GM18867 (cell line): ENCODE results near the gene ERH.
"Not testable (repeated sequence)": the region's sequence is repeated elsewhere in the genome, so short reads cannot be mapped to it uniquely, and the experiment has no call there.

Source experiments
- ATAC-seq: cut with Tn5 transposase; IDR thresholded peaks from one replicate; pipeline ENCODE4 v1.9.1; 2021; ENCODE audit warnings: mild to moderate bottlenecking, moderate library complexity; ENCODE audit not compliant: unreplicated experiment

Gene ERH

DNA sequence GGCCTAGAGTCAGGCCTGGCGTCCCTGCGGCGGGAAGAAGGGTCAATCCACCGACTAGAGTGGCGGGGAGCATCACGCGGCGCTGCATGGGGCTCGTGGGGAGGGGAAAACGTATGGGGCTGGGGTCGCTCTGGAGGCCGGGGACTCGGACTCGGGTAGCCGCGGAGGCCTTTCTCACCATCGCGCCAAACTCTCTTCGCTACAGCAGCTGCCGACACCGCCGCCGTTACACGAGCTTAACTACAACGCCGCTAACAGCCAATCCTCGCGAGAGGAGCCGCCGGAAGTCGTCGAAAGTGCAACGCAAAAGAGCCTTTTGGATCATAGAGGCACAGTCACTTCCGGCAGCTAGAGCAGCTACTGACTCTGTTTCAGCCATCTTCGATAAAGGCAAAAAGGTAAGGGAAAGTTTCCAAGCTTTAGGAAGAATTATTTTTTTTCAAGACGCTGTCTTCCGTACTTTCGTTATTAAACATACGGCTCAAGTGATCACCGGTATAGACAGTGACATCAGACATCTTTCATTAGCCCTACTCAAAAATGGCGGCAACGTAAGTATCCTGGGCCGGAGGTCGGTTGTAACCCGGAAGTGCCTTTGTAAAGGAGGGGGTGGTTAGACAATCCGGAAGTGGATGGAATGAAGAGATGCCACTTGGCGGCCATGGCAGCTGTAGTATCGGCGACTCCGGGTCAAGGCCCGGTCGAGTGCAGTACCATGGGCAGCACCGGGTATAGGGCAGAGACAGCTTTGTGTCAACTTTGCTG lies at the start of gene ERH, which contains the start of gene SLC39A9:
ERH (minus strand) TSS at position 247 of the 765 bp plus-strand sequence; CDS start at position 181, 66 bp downstream.
SLC39A9 (plus strand) TSS at position 640 of the 765 bp plus-strand sequence. CDS start 678 bp downstream, outside the sequence.
- ATAC-seq, result peak; percentile 84

DNA sequence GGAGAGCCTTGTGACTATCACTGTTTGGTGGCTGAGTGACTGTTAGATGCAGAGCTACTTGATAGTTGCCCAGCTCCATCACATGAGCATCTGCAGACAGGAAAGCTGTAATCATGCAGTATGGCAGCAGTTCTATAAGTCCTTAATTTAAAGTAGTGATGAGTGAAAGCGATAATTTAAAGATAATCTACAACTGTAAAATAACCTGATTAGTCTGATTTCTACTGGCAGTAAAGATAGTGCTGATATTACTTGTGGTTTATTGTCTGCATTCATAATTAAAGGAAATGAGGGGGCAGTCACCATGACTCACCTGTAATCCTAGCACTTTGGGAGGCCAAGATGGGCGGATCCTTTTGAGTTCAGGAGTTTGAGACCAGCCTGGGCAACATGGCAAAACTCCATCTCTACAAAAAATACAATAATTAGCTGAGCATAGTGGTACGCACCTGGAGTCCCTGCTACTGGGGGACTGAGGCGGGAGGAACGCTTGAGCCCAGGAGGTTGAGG lies 45.3 kb upstream of the ERH start:
- ATAC-seq, result no peak

DNA sequence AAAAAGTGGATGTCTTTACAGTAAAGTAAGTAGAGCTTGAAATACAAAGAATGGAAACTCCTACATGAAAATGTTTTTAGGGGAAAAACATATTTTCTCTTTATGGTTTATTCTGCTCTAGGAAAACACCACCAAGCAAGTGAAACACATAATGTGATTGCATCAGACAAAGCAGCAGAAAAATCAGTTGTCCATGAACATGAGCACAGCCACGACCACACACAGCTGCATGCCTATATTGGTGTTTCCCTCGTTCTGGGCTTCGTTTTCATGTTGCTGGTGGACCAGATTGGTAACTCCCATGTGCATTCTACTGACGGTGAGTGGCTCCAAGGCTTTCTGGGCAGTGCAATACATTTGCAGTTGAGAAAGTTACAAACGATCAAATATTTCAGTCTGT lies 43.8 kb upstream of the ERH start:
- ATAC-seq, result no peak

DNA sequence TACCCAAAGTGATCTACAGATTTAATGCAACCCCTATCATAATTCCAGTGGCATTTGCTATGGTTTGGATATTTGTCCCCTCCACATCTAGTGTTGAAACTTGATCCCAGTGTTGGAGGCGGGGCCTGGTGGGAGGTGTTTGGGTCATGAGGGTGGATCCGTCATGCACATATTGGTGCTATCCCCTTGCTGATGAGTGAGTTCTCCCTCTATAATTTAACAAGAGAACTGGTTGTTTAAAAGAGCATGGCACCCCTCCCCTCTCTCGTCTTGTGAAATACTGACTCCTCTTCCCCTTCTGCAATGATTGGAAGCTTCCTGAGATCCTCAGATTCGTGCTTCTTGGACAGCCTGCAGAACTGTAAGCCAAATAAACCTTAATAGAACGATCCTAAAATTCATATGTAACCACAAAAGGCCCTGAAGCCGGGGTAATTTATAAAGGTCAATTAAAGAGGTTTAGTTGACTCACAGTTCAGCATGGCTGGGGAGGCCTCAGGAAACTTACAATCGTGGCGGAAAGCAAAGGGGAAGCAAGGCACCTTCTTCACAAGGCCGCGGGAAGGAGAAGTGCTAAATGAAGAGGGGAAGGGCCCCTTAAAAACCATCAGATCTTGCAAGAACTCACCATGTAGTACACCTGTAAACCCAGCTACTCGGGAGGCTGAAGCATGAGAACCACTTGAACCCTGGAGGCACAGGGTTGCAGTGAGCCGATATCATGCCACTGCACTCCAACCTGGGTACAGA lies 41.6 kb upstream of the ERH start:
- ATAC-seq, result no peak

DNA sequence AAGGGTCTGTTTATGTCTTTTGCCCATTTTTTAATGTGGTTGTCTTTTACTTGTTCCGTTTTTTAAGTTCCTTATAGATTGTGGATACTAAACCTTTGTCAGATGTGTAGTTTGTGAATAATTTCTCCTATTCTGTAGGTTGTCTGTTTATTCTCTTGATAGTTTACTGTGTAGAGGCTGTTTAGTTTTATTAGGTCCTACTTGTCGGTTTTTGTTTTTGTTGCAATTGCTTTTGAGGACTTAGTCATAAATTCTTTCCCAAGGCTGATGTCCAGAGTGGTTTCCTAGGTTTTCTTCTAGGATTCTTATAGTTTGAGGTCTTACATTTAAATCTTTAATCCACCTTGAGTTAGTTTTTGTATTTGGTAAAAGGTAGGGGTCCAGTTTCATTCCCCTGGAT lies 34.3 kb upstream of the ERH start:
- no peak for ATAC-seq

DNA sequence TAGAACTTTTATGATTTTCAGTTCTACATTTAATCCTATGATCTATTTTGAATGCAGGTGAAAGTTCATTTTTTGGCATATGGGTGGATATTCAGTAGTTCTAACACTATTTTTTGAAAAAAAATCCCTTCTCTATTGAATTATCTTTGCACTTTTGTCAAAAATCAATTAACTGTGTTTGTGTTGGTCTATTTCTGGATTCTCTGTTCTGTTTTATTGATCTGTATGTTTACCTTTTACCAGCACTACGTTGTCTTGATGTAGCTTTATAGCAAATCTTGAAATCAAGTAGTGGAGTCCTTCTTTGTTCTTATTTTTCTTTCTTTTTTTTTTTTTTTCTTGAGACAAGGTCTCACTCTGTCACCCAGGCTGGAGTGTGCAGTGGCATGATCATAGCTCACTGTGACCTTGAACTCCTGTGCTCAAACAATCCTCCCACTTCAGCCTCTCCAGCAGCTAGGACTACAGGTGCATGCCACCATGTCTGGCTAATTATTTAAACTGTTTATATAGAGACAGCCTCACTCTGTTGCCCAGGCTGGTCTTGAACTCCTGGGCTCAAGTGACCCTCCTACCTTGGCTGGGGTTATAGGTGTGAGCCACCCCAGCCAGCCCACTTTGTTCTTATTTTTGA lies 32.3 kb upstream of the ERH start:
- no peak for ATAC-seq

DNA sequence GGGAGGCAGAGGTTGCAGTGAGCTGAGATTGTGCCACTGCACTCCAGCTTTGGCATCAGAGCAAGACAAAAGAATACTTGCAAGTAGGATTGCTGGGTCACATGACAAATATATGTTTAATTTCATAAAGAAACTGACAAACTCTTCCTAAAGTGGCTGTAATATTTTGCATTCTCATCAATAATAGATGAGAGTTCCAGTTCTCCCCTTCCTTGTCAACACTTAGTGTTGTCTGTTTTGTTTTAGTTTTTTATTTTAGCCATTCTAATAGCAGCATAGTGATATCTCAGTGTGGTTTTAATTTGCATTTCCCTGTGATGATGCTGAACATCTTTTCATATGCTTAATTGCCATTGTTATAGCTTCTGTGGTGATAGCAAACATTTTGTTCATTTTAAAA lies 31.5 kb upstream of the ERH start:
- no peak for ATAC-seq

DNA sequence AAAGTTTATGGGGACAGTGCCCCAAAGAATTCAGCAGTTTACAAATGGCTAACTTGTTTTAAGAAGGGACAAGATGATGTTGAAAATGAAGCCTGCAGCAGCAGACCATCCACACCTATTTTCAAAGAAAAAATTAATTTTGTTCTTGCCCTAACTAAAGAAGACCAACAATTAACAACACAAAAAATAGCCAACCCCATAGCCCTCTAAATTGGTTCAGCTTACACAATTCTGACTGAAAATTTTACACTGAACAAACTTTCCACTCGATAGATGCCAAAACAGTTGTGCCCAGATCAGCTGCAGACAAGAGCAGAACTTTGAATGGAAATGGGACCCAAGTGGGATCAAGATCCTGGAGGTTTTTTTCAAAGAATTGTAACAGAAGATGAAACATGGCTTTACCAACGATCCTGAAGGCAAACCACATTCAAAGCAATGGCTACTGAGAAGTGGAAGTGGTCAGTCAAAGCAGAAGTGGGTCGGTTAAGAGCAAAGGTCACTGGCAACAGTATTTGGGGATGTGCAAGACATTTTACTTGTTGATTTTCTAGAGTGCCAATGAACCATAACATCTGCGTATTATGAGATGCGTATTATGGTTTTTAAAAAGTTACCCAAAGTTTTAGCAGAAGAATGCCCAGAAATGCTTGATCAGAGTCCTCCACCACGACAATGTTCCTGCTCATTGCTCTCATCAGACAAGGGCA lies 30.3 kb upstream of the ERH start:
- ATAC-seq, result peak; percentile 75

DNA sequence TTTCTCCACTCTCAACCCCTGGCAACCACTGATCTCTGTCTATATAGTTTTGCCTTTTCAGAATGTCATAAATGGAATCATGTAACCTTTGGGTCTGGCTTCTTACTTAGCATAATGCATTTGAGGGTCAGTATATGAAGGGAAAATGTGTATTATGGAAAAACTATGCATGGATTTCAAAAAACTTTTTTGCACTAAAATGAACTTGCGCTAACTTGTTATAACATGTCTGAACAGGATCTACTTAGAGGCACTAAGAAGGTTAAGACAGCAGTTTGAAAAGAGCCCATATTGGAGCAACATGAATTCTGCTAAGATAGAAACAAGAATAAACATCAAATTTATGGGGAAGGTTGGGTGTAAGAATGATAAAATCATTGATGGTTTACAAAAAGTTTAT lies 29.5 kb upstream of the ERH start:
- no peak for ATAC-seq

DNA sequence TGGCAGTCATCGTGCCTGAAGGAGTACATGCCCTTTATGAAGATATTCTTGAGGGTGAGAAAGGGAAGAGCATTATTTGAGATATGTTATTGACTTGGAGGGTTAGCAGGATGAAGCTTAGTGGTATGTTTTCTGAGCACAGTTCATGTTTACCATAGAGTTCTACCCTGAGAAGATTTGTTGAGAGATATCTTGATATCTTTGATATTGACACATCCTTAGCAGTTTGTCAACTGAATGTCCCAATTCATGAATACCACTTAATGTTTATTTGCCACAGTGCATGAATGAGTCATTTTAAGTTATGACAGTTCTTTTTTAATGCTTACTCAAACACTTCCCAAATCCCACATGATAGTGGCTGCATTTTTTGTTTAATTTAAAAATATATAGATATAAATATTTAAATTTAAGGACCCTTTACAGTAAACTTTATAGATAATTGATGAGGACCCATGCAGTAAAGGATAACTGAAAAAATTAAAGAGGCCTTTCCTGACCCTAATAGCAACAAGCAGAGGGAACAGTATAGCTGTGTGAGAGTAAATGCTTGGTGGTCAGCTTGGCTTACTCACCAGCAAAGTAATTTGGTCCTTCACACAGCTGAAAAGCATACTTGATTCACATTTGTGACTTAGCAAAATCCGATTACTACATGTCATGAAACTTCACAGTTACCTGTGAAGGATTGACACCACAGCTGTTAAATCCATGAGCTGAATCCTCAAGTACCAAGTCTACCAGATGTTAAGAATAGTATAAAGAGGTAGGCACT lies 26.2 kb upstream of the ERH start:
- no peak for ATAC-seq

DNA sequence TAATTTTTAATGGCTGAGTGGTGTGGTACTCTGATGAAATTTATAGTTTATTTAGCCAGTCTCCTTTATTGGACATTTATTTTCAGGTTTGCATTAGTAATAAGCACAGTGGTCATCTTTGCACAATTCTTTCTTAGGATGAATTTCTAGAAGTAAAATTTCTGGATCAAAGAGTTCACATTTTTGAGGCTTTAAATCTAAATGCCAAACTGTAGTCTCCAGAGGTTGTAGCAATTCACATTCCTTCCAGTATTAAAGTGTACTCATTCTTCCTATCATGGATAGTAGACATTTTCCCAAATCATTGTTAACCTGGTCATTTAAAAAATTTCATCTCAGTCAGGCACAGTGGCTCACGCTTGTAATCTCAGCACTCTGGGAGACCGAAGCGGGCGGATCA lies 25.2 kb upstream of the ERH start:
- no peak for ATAC-seq

DNA sequence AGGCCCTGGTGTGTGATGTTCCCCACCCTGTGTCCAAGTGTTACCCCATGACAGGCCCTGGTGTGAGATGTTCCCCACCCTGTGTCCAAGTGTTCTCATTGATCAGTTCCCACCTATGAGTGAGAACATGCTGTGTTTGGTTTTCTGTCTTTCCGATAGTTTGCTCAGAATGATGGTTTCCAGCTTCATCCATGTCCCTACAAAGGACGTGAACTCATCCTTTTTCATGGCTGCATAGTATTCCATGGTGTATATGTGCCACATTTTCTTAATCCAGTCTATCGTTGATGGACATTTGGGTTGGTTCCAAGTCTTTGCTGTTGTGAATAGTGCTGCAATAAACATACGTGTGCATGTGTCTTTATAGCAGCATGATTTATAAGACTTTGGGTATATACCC lies 18.0 kb upstream of the ERH start:
- not testable (repeated sequence) for ATAC-seq

DNA sequence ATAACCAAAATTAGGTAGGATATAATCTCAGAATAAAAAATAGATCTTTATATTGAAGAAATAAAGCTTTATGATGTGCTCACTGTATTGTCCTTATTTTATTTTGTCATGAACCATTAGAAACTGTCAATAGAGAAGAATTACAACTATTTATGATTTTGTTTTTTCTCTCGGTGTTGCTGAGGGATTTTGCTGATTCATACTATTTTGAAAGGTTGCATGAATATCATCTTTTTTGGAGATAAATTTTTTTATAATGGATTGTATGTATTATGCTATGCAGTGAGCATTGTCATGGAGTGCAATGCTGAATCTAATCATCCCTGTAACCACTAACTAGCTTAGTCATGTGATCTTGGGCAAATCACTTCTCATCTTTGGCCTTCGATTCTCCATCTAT lies 15.4 kb upstream of the ERH start:
- no peak for ATAC-seq

DNA sequence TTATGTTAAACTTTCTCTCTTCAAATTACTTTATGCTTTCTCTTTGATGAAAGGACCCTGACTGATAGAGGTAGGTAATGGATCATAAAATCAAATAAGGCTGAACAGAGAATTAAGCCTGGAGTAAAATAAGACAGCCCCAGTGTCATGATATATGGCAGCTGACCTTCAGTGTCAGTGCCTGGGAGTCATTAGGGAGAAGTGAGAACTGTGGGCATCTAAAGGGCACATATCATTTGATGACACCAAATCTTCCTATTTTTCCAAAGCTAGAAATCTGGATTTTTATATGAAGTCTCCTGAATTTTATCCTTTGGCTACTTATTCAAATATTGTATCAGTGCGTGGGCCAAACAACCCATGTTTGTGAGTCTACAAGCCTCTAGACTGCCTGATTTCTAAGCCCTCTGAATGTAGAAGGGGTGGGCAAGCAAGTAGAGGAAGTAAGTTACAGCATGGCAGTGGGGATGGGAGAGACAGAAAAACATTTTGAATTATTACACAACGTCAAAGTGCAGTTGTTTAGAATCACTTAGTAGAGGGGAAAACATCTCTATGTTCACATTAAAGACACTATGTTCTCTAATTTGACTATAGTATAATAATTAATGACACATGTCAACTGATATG lies 10.3 kb upstream of the ERH start:
- no peak for ATAC-seq

DNA sequence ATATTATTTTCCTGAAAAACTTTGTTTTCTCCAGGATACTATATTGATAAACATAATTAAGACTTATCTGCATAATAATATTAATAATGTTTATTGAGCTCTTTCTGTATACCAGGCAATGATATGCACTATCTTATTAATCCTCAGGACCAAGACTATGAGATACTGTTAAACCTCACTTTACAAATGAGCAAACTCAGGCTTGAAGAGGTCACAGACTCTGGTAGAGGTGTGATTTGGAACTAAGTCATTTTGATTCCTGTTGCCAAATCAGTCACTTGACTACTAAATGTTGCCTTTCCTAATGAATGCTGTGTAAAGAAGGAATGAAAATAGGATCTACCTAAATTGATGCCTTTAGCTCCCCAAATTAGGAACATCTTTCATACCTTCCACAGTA lies 7.7 kb upstream of the ERH start:
- no peak for ATAC-seq

DNA sequence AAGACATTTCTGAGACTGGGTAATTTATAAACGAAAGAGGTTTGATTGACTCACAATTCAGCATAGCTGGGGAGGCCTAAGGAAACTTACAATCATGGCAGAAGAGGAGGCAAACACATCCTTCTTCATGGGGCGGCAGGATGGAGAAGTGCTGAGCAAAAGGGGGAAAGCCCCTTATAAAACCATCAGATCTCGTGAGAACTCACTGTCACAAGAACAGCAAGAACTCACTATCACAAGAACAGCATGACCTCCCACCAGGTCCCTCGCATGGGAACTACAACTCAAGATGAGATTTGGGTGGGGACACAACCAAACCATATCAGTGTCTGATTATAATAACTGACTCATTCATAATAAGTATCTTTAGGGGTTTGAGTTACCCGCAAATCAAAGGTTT lies 6.8 kb upstream of the ERH start:
- ATAC-seq, result no peak

DNA sequence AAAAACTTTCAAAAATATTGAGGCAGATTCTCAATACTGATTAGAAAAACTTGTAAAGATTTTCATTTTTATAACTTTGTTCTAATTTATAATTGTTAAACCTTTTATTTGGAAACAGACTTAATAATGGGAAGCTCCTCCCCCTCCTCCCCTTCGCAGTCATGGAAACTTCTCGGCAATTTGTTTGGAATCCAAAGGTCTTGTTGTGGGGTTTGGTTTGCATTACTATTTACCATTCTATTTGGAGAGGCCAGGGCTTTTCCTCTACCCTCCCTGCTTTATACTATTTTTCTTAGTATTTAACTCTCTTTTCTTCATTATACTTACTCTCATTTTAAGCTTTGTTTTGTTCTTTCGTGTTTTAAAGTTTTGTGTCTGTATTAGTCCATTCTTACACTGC lies 6.4 kb upstream of the ERH start:
- no peak for ATAC-seq

DNA sequence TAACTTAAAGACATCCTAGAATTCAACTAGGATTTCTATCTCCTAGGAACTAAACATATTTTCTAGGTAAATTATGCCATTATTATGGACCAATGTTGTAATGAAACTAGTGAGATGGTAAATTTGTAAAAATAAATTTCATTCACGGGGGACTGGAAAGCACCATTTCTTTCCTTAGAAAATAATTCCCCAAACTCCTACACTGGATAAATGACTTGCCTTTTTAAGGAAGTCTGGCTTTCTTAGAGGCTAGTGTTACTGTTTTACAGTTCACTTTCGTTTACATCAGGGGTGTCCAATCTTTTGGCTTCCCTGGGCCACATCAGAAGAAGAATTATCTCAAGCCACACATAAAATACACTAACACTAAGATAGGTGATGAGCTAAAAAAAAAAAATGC lies 3.7 kb upstream of the ERH start:
- ATAC-seq, result no peak

DNA sequence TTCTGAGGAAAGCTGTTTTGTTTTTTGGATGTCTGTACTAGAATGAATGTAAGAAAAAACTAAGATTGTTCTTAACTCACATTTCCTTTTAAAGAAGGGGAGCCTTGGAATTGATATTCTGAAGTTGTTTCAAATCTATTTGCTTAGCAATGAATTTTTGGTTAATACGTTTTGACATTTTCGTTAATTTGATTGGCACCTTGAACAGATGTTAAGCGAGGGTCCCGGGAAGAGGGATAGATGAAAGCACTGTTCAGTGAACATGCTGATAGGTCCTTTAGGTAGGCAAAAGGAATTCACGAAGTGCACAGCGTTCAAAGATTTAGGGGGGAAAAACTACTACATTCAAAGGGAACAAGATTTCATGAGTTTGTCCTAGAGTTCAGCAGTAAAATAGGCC lies 2.1 kb upstream of the ERH start:
- ATAC-seq, result no peak

DNA sequence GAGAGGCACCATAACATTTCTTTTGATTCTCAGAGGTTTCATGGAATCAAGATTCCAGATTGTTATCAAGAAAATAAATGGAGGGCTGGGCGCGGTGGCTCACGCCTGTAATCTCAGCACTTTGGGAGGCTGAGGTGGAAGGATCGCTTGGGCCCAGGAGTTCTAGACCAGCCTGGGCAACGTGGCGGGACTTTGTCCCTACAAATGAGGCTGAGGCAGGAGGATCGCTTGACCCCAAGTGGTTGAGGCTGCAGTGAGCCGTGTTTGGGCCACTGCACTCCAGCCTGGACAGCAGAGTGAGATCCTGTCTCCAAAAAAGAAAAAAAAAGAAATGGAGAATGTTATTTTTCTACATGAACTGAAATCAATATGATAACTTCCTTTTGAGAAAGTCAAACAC lies 1.7 kb upstream of the ERH start:
- ATAC-seq, result no peak
